GM12873 (cell line): ENCODE data around the gene PARN.

Source experiments
- TF ChIP-seq, protein P1 (sequence below): IDR thresholded peaks from 2 replicates; pipeline ENCODE4 v1.5.1; 2012; ENCODE audit warnings: low read depth, mild to moderate bottlenecking, moderate library complexity, low read length, control low read depth; ENCODE audit not compliant: insufficient read depth; ENCODE audit errors: missing control alignments

Gene PARN

DNA sequence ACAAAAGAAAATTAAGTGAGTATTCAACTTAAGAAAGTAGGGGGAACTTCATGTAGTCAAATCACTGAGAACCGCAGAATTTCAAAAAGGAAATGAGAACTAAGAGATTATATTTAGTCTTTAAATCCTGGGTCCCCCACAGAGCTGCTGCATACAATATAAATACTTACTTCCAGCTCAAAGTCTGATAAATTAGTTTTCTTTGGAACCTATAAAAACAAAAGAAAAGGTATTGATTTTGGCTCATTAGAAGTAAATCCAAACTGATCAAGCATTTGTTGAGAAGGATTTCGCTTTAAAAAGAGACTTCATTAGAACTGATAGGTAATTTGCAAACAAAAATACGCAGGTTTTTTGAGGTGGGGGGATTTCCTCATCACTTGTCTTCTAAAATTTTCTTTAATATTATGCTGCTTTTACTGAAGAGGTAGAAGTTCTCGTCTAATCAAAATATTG lies 21.9 kb downstream of the PARN start:
- TF ChIP-seq, protein P1, sequence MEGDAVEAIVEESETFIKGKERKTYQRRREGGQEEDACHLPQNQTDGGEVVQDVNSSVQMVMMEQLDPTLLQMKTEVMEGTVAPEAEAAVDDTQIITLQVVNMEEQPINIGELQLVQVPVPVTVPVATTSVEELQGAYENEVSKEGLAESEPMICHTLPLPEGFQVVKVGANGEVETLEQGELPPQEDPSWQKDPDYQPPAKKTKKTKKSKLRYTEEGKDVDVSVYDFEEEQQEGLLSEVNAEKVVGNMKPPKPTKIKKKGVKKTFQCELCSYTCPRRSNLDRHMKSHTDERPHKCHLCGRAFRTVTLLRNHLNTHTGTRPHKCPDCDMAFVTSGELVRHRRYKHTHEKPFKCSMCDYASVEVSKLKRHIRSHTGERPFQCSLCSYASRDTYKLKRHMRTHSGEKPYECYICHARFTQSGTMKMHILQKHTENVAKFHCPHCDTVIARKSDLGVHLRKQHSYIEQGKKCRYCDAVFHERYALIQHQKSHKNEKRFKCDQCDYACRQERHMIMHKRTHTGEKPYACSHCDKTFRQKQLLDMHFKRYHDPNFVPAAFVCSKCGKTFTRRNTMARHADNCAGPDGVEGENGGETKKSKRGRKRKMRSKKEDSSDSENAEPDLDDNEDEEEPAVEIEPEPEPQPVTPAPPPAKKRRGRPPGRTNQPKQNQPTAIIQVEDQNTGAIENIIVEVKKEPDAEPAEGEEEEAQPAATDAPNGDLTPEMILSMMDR = no peak

DNA sequence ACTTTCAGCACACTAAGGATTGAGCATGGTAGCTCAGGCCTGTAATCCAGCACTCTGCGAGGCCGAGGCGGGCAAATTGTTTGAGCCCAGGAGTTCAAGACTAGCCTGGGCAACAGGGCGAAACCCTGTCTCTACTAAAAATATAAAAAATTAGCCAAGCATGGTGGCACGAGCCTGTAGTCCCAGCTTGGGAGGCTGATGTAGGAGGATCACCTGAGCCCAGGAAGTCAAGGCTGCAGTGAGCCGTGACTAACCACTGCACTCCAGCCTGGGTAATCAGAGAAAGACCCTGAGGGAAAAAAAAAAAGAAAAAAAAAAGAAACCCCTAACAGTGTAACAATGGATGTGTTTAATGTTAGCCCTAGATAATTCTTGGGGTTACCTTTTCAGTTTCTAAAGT lies 24.0 kb downstream of the PARN start:
- TF ChIP-seq, protein P1 = no peak

DNA sequence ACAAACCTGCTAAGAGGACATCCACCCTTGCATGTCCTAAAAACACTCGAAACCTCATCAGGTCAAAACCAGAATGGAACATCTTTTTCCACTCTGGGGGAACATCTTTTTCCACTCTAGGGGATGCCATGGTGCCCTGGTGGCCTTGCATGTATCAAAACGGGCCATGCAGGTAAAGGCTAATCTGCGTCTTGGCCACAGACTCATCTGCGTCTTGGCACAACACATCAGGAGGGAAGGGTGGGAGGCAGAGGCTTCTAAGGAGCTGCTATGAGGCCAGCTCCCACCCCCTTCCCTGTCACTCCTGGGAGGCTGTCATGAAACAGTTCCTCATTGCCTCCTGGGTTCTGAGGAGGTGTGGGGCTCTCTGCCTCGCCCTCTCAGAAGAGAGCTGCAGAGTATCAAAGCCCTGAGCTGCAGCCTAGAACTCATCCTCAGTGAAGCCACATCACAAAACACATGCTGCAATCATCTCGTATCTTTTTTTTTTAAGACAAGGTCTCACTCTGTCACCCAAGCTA lies 27.6 kb downstream of the PARN start:
- TF ChIP-seq, protein P1 = no peak

DNA sequence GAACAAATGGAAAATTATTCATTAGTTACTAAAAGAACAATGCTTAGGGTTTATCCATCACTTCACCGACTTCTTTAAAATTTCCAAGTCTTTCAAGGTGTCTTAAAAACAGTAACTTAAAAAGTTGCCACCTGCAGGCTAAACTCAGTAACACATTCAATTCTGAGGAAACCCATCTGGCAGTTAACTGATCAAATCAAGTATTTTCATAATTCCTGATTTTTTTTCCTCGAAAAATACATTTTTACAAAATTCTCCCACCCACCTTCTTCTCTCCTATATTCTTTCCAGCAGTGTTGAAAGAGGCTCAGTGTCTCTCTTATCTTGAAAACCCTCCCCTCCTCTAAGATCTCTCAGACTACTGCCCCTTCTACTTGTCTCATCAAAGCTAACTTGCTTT lies 29.9 kb downstream of the PARN start:
- TF ChIP-seq, protein P1 = peak; percentile 46

DNA sequence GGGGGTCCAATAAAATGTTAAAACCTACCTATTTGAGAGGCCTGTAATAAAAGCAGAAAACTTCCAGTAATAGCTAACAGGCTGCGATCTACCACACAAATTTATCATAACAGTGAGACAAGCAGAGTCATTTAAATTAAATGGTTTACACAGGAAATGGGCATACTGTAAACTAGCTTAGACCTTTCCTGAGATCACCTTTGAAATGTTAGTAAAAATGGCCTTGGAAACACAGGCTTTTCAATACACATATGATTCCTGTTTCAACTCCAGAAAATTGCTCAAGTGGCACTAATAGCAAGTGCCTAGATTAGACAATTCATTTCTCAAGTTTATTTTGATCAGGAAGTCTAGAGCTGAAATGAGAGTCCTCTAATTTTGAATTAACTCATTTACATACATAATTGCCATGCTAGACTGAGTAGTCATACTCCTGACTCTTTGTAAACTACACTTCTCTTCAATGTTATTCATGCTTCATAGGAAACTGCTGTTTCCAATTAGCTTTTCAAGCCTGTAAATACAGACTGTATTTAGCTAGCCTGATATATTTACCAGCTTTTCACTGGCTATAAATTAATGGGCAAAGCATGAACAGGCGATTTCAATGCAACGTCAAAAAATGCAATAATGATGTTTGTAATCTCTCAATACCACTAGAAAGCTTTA lies 43.3 kb downstream of the PARN start:
- TF ChIP-seq, protein P1 = no peak

DNA sequence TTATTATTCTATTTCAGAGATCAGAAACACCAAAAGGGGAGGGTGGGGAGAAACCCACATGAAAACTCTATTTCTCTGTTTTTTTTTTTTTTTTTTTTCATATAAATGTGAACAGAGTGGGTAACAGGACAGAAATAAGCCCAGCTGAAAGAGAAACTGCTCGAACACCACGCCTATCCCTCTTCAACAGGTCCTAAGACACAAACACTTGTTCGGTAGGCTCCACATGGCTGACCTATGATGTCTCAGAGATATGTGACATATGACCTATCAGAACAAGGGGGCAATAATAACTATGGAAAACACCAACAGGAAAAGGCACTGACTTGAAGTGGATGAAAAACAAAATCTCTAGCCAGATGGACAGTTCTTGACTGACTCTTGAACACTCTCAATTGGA lies 44.8 kb downstream of the PARN start:
- TF ChIP-seq, protein P1 = no peak

DNA sequence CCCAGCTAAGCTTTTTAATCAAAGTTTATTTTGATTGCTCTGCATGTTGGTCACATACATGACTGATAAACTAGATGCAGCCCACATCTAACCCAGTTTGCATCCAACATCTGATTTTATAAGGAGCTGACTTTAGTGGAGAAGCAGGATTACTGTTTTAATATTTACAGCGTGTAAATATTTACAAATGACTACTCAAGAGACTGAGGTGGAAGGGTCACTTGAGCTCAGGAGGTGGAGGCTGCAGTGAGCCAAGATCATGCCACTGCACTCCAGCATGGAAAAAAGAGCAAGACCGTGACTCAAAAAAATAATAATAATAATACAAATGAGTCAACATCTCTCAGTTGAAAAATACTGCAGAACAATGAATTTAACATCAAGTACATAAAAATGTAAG lies 50.8 kb downstream of the PARN start:
- TF ChIP-seq, protein P1 = no peak
